ENCODE results near the gene KCNK10. TPM values are rescaled to one million over a fixed set of nuclear protein-coding genes. Genes with fewer than 3 reads are reported as not detected.

KCNK10 gene
- total and polyA plus RNA-seq, 10 of the 15 experiments (the other 5 are each of a cell fraction or from before 2014, with no cell fraction given): 0.01 to 0.06 (median 0.02) TPM; not detected in 7

GRCh38 chr14:88218119-88218915, 104.8 kb downstream of the KCNK10 start:
- H3K36me3 ChIP-seq (ENCODE audit: control insufficient read depth in 2 of 2, insufficient read depth in 2 of 2, low read length in 1 of 2): no peaks in the 10 kb centered on the region
- no peaks in the 10 kb centered on the region for H3K79me2 ChIP-seq (ENCODE audit: control insufficient read depth, insufficient read depth, low read length)
- ATAC-seq (no peak), FAIRE-seq (no peak), DNase-seq (ENCODE audit: low read depth, low spot score) (no peak)
- H3K9ac ChIP-seq (ENCODE audit: control insufficient read depth, insufficient read depth, low read length): no peak overlapping the region
- no peak overlapping the region for H3K27ac ChIP-seq (ENCODE audit: control insufficient read depth, insufficient read depth)
- no peaks in the 10 kb centered on the region for H3K4me1 ChIP-seq (ENCODE audit: control insufficient read depth, insufficient read depth, low read length)
- RAD21 ChIA-PET (ENCODE audit: unreplicated experiment): no interaction called here
- H3K9me3 ChIP-seq (replicated peaks; ENCODE audit: control insufficient read depth, insufficient read depth, low read length): no peaks in the 10 kb centered on the region; the same call in 2 of the 3 replicates
- no peak overlapping the region for H2AFZ ChIP-seq (ENCODE audit: control insufficient read depth, low read depth, low read length)
- 31% methylated on average over 9 of the region's 9 CpGs for WGBS (ENCODE audit: insufficient coverage, insufficient replicate concordance, low lambda C conversion rate, missing lambda C conversion rate)
- H3K27me3 ChIP-seq (replicated peaks in 1 of 2; ENCODE audit: control insufficient read depth in 2 of 2, insufficient read depth in 2 of 2, low read length in 1 of 2): no peaks in the 10 kb centered on the region
- H3K4me2 ChIP-seq (ENCODE audit: control insufficient read depth, insufficient read depth): no peak overlapping the region
- no peaks in the 10 kb centered on the region for H4K20me1 ChIP-seq (ENCODE audit: control insufficient read depth, insufficient read depth)
- SMC1A ChIA-PET (ENCODE audit: uncharacterized antibody, unreplicated experiment): no interaction called here
- no TSS peak for BruUV-seq (replicated peaks)
- in situ Hi-C loops (cut with MboI) (no loop called here), intact Hi-C loops (cut with micrococcal nuclease; ENCODE audit: unreplicated experiment) (no loop called here)
- no peak overlapping the region for H3K4me3 ChIP-seq
- TF ChIP-seq HCFC1 (IDR thresholded peaks at IDR 0.05; ENCODE audit: low read length): no peak
- TF ChIP-seq RELA (IDR thresholded peaks at IDR 0.05; ENCODE audit: borderline replicate concordance, partially characterized antibody): no peak
- TF ChIP-seq ASH2L (IDR thresholded peaks at IDR 0.05; ENCODE audit: borderline replicate concordance, low read depth): no peak
- no peak for TF ChIP-seq ZBTB4 (CRISPR knock-in tag; IDR thresholded peaks at IDR 0.05)
- TF ChIP-seq IKZF2 (IDR thresholded peaks at IDR 0.05): no peak
- TF ChIP-seq PKNOX1 (IDR thresholded peaks at IDR 0.05): no peak
- TF ChIP-seq TCF12 (IDR thresholded peaks at IDR 0.05; ENCODE audit: low read depth, low read length): no peak
- no peak for TF ChIP-seq WRNIP1 (IDR thresholded peaks at IDR 0.05; ENCODE audit: borderline replicate concordance, low read depth, low read length)
- no peak for TF ChIP-seq POU2F2 (IDR thresholded peaks at IDR 0.05; ENCODE audit: borderline replicate concordance, low read depth, low read length)
- no peak for TF ChIP-seq CHD2 (IDR thresholded peaks at IDR 0.05; ENCODE audit: borderline replicate concordance, low read depth, low read length)
- no peak for TF ChIP-seq MTA3 (IDR thresholded peaks at IDR 0.05; ENCODE audit: borderline replicate concordance, low read length)
- no peak for TF ChIP-seq MYC (IDR thresholded peaks at IDR 0.05; ENCODE audit: insufficient read depth, insufficient read length, insufficient replicate concordance, low read length, severe bottlenecking)
- TF ChIP-seq TCF7 (IDR thresholded peaks at IDR 0.05; ENCODE audit: borderline replicate concordance): no peak
- no peak for TF ChIP-seq RELB (IDR thresholded peaks at IDR 0.05; ENCODE audit: low read depth)
- no peak for TF ChIP-seq GATAD2B (conservative IDR thresholded peaks at IDR 0.05; ENCODE audit: low read depth)
- TF ChIP-seq ESRRA (IDR thresholded peaks at IDR 0.05; ENCODE audit: low read length): no peak
- TF ChIP-seq KAT2A (conservative IDR thresholded peaks at IDR 0.05; ENCODE audit: control insufficient read depth, low read depth, low read length): no peak
- POLR2A ChIA-PET: no interaction called here
- CTCF ChIA-PET: interaction anchor here (0.6 to 0.8 kb wide), 2 partner anchors 128 to 622 kb away, joined by 3 to 5 read pairs; no protein-coding TSS in a partner anchor
